Measurements from ENCODE around the gene ZNF341.
A peak's percentile ranks its signal among the peaks of the same experiment; 100 is the strongest.
"Not testable (repeated sequence)": the region's sequence is repeated elsewhere in the genome, so short reads cannot be mapped to it uniquely, and the experiment has no call there.

The ZNF341 gene

DNA sequence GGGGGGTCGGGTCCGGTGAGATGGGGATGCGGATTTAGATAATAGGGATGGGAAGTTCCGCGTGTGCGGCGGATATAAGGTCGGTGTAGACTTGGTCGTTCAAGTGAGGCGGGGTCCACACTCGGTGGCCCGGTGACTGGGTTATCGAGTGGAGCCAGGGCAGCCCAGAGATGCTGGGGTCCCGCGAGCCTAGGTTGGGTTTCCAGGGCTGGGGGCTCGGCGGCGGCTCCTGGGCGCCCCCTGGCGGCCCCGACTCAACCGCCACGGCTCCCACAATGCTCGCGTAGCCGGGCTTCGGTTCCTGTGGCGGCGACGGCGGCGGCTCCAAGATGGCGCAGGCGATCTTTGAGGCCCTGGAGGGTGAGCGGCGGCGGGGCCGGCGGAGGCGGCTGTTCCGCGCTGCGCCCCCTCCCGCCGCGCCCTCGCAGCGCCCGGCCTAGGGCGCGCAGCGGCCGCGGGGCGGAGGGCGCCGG is at the start of gene ZNF341:
Gene ZNF341 (plus strand): TSS at position 304 of the 473 bp plus-strand sequence. CDS start 26 bp downstream, at position 330.
- peak; percentile 93 for DNase-seq

DNA sequence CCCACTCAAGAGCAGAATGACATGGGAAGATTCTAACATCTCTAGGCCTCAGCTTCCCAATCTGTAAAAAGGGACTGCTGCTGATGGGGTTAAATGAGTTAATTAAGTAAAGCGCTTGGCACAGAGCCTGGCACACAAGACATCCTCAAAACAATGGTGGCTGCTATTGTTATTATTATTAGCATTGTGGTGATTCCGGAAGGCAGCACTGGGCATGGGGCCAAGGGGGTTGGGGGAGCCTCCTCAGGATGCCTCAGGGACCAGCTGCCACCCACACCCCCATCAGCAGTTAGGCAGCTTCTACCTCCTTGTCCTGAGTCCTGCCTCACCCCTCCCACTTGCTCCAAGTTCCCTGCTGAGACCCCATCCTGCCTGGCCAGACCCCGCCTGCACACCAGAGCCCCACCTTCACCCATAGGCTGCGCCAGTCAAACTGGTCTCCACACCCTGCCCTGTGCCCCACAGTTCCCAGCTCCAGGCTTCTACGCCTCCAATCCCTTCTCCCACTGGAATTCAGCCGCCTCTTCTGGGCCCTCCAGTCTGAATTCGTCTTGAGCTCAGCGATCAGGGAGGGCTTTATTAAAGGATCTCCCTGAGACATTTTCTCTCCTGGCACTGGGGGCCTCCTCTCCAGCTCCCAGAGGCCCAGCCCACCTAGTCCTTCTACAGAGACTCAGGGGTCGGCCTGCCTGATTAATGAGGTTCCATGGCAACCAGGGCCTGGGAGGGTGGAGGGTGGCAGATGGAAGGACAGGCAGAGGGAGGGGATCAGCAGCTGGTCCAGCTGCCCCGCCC is 47.1 kb upstream of the ZNF341 start:
- DNase-seq, result no peak

DNA sequence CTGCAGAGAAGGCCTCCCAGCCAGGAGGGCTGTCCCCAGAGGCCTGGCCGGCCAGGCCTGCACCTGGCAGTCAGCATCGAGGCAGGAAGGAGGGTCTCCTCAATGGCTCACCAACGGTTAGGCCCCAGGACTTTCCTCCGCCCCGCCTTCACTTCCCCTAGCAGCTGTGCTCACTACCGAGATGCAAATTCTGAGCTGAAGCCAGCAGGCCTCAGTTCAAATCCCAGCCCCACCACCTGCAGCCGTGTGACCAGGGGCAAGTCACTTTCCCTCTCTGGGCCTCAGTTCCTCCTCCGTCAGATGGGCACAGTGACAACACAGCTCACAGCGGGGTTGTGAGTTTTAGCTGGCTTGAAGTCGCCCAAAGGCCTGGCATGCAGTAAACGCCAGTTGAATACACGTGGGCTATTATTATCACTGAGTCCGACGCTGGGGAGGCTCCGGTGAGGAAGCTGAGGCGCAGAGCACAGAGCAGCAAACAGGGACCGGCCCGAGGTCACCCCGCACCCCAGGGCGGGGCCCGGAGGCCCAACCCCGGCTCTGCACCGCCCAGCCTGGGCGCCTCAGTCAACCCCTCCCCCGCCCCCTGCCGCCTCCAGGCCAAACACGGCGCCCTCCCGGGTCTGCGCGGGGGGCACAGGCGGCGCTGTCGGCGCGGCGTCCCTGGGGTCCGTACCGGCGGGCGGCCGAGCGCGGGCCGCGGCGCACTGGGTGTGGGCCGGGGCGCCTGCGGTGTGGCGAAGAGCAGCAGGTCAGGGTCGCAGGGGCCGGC is 46.3 kb upstream of the ZNF341 start:
- peak; percentile 71 for DNase-seq

DNA sequence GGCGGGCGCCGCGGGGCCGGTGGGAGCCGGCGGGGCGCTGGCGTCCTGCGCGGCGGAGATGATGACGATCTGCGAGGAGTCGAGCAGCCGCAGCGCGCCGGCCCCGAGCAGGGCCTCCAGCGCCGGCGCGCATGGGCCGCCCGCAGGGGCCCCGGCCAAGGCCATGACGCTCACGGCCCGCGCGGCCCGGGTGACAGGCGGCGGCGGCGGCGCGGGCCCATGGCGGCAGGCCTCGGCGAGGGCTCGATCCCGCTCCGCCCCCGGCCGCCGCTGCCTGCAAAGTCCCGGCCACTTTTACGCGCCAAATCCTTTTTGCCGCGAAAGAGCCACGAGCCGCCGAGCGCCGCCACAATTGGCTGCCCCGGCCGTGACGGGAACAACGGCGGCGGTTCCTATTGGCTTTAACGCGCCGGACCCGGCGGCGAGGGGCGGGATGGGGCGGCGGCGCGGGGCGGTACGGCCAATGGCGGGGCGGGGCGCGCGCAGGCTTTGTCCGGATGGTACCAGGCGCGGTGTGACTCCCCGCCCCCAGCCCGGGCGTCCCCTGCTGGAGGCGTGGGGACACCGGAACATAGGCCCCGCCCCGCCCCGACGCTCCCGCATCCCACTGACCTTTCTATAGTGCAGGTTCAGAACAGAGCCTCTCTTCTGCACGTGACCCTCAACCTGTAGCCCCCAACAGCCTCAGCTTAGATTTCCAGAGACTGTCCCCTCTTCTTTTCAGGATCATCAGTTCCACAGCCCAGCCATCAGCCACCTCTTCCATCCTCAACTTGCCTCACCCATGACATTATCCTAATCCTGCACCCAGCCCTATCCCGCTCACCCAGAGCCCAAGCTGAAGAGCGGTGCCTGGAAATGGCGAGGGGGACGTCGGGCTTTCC is 45.5 kb upstream of the ZNF341 start, which contains the start of gene E2F1:
Gene E2F1 (minus strand): TSS at position 286 of the 884 bp plus-strand sequence. CDS start 121 bp downstream, at position 165.
- DNase-seq, result peak; percentile 95

DNA sequence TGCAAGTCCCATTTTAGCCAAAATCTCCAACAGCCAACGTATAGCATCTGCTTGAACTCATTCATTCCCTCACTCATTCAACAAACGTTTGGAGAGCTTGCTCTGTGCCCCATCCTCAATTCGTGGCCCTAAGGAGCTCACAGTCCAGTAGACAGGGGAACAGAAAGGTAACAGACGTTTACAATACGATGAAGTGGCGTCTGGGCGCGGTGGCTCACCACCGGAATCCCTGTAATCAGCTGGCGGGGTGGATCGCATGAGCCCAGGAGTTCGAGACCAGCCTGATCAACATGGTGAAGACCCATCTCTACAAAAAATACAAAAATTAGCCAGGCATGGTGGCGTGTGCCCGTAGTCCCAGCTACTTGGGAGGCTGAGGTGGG is 44.8 kb upstream of the ZNF341 start:
- DNase-seq, result no peak

DNA sequence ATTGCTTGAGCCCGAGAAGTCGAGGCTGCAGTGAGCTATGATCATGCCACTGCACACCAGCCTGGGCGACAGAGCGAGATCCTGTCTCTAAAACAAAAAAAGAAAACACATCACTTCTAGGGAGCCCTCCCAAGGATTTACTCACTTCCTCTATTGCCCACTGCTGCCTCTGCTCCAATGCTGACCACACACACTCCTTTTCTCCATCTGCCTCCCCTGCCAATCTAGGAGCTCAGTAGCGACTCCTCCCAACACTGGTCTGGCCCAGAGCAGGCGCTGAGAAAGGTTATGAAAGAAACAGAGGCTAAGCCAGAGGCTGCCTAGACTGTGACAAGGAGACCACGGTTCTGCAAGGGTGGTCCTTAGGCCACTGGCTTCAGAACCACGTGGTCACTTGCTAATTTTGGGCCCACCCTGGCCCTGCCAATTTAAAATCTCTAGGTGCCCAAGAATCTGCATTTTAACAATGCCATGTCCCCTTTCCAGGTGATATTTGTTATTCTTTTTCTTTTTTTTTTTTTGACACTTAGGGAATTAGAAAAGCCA is 44.4 kb upstream of the ZNF341 start:
- no peak for DNase-seq

DNA sequence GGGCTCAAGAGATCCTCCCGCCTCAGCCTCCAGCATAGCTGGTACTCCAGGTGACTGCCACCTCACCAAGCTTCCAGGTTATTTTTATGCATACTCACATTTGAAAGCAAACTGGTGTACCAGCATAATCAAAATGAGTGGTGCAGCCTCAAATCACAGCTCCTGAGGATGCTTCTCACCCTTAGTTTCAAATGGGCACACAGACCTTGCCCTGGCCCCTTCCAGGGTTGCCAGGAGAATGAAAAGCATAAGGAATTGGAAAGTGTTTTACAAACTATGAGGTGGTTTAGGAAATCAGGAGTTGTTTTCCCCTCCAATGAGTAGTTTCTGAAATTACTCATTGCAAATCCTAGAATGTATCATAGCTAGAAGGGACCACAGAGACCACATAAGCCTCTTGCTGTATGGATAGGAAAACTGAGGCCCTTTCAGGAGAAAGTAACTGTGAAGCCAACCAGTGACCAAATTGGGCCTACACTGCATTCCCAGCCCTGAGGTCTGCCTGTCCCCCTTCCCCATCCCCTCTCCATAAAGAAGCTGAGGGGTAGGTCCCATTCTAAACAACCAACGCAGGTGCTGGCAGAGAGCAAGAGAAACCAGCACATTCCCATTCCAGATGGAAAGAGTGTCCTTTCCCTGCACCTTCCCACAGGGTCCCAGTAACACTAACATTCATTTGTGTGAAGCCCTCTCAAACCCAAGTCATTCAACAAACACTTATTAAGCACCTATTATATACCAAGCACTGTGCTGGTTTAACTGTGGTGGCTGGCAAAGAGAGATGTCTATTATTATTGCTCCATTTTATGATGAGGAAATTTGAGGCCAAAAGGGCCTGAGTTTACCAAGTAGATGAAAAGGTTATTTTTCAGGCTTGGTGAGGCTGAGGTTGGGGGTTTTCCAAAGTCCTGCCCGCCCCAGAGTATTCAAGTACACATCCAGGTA is 43.5 kb upstream of the ZNF341 start:
- DNase-seq, result no peak

DNA sequence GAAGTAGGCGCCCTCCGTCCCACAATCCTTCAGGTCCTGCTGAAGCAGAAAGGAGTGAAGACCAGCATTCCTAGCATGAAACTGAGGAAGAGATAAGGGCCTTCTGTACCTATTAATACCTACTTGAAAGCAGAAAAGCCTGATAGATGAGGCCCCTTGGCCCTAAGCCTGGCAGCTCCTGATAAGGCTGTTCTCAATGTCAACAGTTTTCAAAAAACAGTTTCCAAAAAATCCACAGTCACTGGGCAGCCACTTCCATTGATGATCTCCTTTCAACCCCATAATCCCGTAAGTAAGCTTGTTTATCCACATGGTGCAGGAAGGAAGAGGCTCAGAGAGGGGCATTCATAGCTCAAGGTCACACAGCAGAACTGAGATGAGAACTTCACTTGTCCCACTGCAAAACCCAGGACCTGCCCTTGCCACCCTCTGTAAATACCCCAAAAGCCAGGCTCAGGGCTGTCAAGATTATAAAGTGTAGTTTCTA is 42.8 kb upstream of the ZNF341 start:
- no peak for DNase-seq

DNA sequence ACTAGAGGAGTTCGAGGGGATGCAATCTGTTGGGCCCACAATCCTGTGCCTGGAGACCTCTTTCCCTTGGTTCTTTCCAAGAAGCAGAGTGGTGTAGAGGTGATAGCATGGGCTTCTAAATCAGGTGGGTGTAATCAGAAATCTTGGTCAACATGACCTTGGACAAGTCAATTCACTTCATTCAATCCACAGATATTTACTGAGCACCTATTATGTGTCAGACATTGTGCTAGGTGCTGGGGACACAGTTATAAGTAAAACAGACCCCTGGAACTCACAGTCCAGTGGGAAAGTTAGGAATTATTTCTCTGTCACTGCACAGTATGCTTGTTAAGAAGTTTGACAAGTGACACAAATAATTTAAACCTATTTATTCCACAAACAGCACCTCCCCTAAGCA is 42.3 kb upstream of the ZNF341 start:
- no peak for DNase-seq

DNA sequence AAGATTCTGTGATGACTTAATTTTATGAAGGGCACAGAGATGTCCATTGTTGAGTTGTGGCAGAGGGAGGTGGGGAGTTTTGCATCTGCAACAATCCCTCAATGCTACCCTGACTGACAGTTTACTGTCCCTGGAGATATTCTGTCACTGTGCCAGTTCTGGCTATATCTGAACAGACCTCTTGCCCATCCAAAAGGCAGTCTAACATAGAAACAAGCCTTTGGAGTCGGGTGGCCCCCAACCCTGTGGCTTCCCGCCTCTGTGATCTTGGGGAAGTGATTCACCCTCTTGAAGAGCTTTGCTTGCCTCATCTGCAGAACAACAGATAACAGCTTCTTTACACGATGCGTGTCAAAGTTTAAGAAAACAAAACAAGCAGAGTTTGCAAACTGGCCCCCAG is 41.8 kb upstream of the ZNF341 start:
- DNase-seq, result no peak

DNA sequence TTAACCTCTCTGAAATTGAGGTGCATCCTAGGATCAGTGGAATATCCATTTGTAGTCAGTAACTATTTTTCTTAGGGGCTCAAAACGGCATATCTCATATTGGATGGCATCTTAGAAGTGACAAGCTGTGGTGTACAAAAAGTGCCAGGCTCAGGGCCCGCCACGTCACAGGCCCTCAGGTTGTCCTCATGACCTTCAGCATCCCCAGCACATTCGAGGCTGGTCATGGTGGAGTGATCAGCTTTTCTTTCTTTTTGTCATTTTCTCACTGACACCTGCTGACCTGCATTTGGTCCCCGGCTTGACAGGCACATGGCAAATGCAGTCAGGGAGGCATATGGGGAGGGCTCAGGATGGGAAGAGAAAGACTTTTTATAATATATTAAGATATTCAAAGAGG is 38.5 kb upstream of the ZNF341 start:
- no peak for DNase-seq

DNA sequence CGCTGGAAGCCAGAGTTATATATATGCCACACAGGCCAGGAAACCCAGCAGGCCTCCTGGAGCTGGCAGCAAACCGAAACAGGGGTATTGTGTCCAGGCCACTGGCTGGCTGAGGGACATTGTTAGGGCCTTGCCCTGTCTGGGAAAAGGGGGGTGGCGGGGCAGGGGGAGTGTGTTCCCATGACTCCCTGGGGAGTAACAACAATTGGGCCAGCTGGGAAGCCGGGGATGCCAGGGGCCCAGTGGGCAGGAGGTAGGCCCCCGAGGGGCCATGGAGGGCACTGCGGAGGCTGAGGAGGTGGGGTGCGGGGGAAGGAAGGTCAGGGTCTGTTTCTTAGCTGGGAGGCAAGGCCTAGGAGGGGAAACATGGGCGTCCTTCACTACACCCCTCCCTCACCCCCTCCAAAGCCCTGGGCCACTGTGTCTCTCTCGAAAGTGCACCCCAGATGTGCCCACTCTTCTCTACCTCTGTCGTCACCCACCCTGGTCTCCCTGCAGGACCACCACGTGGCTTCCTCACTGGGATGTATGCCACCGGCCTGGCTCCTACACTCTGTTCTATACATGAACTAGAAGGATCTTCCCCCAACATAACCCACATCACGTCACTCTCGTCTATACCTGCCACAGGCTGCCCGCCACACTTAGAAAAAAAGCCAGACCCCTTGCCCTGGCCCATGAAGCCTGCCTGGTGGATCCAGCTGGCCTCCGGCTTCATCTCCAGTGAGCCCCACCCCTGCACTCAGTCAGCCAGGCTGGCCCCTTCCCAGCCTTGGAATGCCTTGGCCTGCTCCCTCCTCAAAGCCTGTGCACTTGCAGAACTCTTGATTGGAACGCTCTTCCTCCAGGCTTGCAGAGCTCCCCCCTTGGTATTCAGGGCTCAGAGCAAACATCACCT is 37.8 kb upstream of the ZNF341 start:
- DNase-seq, result no peak

DNA sequence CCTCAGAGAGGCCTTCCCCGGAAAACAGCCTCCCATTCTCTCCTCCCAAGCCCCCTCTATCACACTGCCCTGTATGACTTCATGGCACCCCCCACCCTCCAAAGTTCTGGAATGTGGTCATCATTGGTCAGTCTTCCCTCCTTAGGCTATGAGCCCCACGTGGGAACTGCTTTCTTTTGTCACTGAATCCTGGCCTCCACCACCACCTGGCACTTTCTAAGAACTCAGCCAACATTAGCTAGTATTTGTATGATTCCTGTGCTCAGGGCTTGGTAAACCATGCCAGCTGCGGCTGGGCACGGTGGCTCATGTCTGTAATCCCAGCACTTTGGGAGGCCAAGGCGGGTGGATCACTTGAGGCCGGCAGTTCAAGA is 37.2 kb upstream of the ZNF341 start:
- DNase-seq, result no peak

DNA sequence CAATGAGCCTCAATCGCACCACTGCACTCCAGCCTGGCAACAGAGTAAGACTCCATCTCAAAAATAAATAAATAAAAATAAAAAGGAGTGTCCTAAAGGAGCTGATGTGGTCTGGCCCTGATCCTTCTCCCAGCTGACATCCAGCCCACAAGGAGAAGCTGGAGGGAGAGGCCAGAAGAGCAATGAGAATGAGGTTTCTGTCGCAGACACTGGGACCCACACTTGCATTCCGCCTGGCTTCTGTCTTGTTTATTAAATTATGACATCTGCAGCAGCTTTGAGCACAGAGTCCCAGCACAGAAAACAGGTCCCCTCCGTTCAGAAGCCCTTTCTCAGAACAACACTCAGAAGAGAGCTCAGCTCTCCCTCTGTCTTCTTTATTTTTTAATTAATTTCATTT is 35.3 kb upstream of the ZNF341 start:
- DNase-seq, result no peak

DNA sequence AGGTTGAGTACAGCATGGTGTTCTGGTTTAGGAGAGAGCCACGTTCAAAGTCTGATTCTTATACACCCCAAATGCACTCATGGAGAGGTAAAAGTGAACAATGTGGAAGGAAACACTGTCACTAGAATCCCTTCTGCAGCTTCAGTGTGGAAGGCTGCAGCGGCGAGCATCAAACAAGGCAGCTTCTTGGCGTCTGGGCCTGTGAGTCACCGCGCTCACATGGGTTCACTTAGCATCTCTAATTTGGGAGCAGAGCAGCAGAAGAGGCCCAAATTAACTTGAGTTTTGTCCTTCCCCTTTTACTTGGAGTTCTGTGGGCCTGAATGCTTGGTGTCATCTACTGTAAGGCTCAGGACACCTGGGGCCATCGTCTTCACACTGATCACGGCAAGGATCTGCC is 34.7 kb upstream of the ZNF341 start:
- DNase-seq, result no peak

DNA sequence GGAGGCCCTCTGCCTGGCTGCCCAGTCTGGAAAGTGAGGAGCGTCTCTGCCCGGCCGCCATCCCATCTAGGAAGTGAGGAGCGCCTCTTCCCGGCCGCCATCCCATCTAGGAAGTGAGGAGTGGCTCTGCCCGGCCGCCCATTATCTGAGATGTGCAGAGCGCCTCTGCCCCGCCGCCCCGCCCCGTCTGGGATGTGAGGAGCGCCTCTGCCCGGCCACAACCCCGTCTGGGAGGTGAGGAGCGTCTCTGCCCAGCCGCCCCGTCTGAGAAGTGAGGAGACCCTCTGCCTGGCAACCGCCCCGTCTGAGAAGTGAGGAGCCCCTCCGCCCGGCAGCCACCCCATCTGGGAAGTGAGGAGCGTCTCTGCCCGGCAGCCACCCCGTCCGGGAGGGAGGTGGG is 32.8 kb upstream of the ZNF341 start:
- not testable (repeated sequence) for DNase-seq

DNA sequence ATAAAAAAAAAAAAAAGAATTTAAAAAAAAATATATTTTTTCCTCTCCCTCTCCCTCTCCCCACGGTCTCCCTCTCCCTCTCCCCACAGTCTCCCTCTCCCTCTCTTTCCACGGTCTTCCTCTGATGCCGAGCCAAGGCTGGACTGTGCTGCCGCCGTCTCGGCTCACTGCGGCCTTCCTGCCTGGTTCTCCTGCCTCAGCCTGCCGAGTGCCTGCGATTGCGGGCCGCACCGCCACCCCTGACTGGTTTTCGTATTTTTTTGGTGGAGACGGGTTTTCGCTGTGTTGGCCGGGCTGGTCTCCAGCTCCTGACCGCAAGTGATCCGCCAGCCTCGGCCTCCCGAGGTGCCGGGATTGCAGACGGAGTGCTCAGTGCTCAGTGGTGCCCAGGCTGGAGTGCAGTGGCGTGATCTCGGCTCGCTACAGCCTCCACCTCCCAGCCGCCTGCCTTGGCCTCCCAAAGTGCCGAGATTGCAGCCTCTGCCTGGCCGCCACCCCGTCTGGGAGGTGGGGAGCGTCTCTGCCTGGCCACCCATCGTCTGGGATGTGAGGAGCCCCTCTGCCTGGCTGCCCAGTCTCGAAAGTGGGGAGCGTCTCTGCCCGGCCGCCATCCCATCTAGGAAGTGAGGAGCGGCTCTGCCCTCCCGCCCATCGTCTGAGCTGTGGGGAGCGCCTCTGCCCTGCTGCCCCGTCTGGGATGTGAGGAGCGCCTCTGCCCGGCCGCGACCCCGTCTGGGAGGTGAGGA is 30.9 kb upstream of the ZNF341 start:
- DNase-seq, result not testable (repeated sequence)

DNA sequence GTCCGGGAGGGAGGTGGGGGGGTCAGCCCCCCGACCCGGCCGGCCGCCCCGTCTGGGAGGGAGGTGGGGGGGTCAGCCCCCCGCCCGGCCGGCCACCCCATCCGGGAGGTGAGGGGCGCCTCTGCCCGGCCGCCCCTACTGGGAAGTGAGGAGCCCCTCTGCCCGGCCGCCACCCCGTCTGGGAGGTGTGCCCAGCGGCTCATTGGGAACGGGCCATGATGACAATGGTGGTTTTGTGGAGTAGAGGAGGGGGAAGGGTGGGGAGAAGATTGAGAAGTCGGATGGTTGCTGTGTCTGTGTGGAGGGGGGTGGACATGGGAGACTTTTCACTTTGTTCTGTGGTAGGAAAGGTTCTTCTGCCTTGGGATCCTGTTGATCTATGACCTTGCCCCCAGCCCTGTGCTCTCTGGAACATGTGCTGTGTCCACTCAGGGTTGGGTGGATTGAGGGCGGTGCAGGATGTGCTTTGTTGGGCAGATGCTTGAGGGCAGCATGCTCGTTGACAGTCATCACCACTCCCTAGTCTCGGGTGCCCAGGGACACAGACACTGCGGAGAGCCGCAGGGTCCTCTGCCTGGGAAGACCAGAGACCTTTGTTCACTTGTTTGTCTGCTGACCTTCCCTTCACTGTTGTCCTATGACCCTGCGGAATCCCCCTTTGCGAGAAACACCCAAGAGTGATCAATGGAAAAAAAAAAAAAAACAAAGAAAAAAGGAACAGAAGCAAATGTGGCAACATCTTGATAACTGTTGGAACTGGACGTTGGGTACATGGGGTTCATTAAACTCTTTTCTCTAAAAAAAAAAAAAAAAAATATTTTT is 30.0 kb upstream of the ZNF341 start:
- DNase-seq, result no peak

DNA sequence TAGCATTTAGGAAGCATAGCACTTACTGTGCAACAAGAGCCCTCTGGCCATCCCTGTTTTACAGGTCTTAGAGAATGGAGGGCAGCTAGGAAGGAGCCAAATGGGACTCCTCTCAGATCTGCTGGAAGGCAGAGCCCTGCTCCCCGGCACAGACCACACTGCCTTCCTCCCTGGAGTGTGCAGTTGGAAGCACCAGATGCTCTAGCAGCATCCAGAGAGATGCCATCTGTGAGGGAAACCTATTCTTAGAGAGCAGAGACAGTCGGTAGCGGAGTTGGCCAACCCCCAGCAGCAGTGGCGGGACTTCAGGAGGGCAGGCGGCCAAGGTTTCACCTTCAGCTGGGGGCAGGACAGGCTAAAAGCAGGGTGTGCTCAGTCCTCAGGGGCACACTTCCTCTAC is 28.9 kb upstream of the ZNF341 start:
- DNase-seq, result no peak
